Measurements from ENCODE around the gene RAB6D. TPM values are rescaled to one million over a fixed set of nuclear protein-coding genes. Genes with fewer than 3 reads are reported as not detected.

Gene RAB6D
- total RNA-seq, 1 experiment from 2014 or later: 0.17 TPM

GRCh38 chr2:131404753-131405152 lies 40.8 kb upstream of the RAB6D start:
- no peak overlapping the region for H3K4me2 ChIP-seq (ENCODE audit: low read length)
- no peak overlapping the region for H3K4me3 ChIP-seq (replicated peaks in 1 of 2; ENCODE audit: low read depth in 1 of 2, low read length in 2 of 2)
- H3K36me3 ChIP-seq (ENCODE audit: control insufficient read depth in 1 of 2, insufficient read depth in 2 of 2, low read length in 2 of 2): no peaks in the 10 kb centered on the region
- POLR2A ChIA-PET: no interaction called here
- H3K27ac ChIP-seq (ENCODE audit: low read depth, low read length): no peak overlapping the region
- no peaks in the 10 kb centered on the region for H3K4me1 ChIP-seq (ENCODE audit: control insufficient read depth in 1 of 2, insufficient read depth in 2 of 2, low read length in 2 of 2)
- CTCF ChIA-PET: no interaction called here
- H3K79me2 ChIP-seq (ENCODE audit: insufficient read depth, low read length): no peaks in the 10 kb centered on the region
- TF ChIP-seq REST (IDR thresholded peaks at IDR 0.05; ENCODE audit: low read depth) (no peak), EGR1 (IDR thresholded peaks at IDR 0.05; ENCODE audit: low read depth) (no peak), CEBPB (IDR thresholded peaks at IDR 0.05; ENCODE audit: low read depth) (no peak), ATF3 (IDR thresholded peaks at IDR 0.05) (no peak), ZNF274 (IDR thresholded peaks at IDR 0.05; ENCODE audit: low read depth, low read length) (no peak), ELF1 (IDR thresholded peaks at IDR 0.05; ENCODE audit: borderline replicate concordance, low read depth) (no peak), ZFX (IDR thresholded peaks at IDR 0.05) (no peak), SIN3A (IDR thresholded peaks at IDR 0.05; ENCODE audit: low read depth) (no peak), CBX3 (IDR thresholded peaks at IDR 0.05; ENCODE audit: low read depth) (no peak), POLR2A (IDR thresholded peaks at IDR 0.05; ENCODE audit: borderline replicate concordance, extremely low read depth, insufficient read depth, insufficient read length) (no peak), SRF (IDR thresholded peaks at IDR 0.05; ENCODE audit: low read depth) (no peak), JUND (IDR thresholded peaks at IDR 0.05) (no peak), MAX (IDR thresholded peaks at IDR 0.05) (no peak), ZBTB33 (IDR thresholded peaks at IDR 0.05; ENCODE audit: extremely low read depth, insufficient replicate concordance, low read length) (no peak)
- no peaks in the 10 kb centered on the region for H3K9me3 ChIP-seq (ENCODE audit: control insufficient read depth in 1 of 2, insufficient read depth in 1 of 2, low read depth in 1 of 2, low read length in 2 of 2)
- RAD21 ChIA-PET (ENCODE audit: low non-redundant PET in 1 of 2, low total read pairs in 2 of 2, uncharacterized antibody in 2 of 2, unreplicated experiment in 2 of 2): no interaction called here
- peaks cover 35% of the 10 kb centered on the region for H3K27me3 ChIP-seq (ENCODE audit: insufficient read depth, low read length)
- H4K20me1 ChIP-seq (ENCODE audit: insufficient read depth): no peaks in the 10 kb centered on the region
- DNase-seq (ENCODE audit: low read depth, low spot score): no peak
- no peak for ATAC-seq
- H3K9ac ChIP-seq (ENCODE audit: low read length): no peak overlapping the region
- no peak overlapping the region for H2AFZ ChIP-seq (ENCODE audit: low read depth, low read length, poor library complexity, severe bottlenecking)
- intact Hi-C loops (cut with micrococcal nuclease): no loop called here
- no peaks in the 10 kb centered on the region for H3K9me2 ChIP-seq (ENCODE audit: insufficient read depth)
- BruUV-seq (replicated peaks): no TSS peak
